Inferior parietal cortex (tissue), 1 donor: ENCODE data around the gene TNP2.

Source experiments
- DNase-seq: peaks from one replicate; pipeline ENCODE4 v3.0.0-alpha.2; 2016; ENCODE audit errors: extremely low spot score

TNP2 gene

GRCh38 chr16:11256661-11257130 is 12.4 kb downstream of the TNP2 start:
- no peak for DNase-seq

GRCh38 chr16:11255737-11256660 is 13.1 kb downstream of the TNP2 start, which contains the start of gene SOCS1:
Gene SOCS1 (minus strand): TSS chr16:11256204. CDS start chr16:11255478, 726 bp downstream.
- DNase-seq, result peak; percentile 79

- no peak for DNase-seq
Observed at GRCh38 chr16:11254913-11255736, 14.0 kb downstream of the TNP2 start.

GRCh38 chr16:11253995-11254912 is 14.9 kb downstream of the TNP2 start:
- DNase-seq, result no peak

- DNase-seq, result no peak
Observed at GRCh38 chr16:11253009-11253994, 15.8 kb downstream of the TNP2 start.

- DNase-seq, result no peak
Observed at GRCh38 chr16:11252482-11252931, 16.6 kb downstream of the TNP2 start.

- DNase-seq, result no peak
Observed at GRCh38 chr16:11251525-11252481, 17.3 kb downstream of the TNP2 start.

GRCh38 chr16:11250786-11251524 is 18.2 kb downstream of the TNP2 start:
- no peak for DNase-seq

GRCh38 chr16:11250091-11250785 is 18.9 kb downstream of the TNP2 start:
- DNase-seq, result no peak

- DNase-seq, result no peak
Observed at GRCh38 chr16:11249233-11250061, 19.7 kb downstream of the TNP2 start.

- DNase-seq, result no peak
Observed at GRCh38 chr16:11248133-11248532, 21.0 kb downstream of the TNP2 start.

- no peak for DNase-seq
Observed at GRCh38 chr16:11245988-11246387, 23.1 kb downstream of the TNP2 start.

GRCh38 chr16:11245222-11245737 is 23.8 kb downstream of the TNP2 start:
- DNase-seq, result no peak

GRCh38 chr16:11242658-11243057 is 26.5 kb downstream of the TNP2 start:
- DNase-seq, result no peak

GRCh38 chr16:11241480-11242204 is 27.5 kb downstream of the TNP2 start:
- DNase-seq, result no peak
